HL-60 (cell line): ENCODE data around the gene TK2.

Experiments used
- DNase-seq, 2 experiments: peaks; one replicate each; pipeline ENCODE4 v3.0.0-alpha.2; 2010 to 2020; ENCODE audit warnings: low read depth in 1 of 2, low spot score in 1 of 2
- H3K27ac ChIP-seq: fragments of 250-450 bp; sonication (Bioruptor Pico); replicated peaks from 2 replicates; pipeline ENCODE4 v1.5.1; 2020; ENCODE audit warnings: mild to moderate bottlenecking, moderate library complexity
- H3K27me3 ChIP-seq: fragments of 250-450 bp; sonication (Bioruptor Pico); 2 replicates; pipeline ENCODE4 v1.5.1; 2021; ENCODE audit warnings: mild to moderate bottlenecking, moderate library complexity; ENCODE audit not compliant: insufficient read depth, poor library complexity, severe bottlenecking
- H3K4me3 ChIP-seq: replicated peaks from 2 replicates; pipeline ENCODE4 v1.5.1; 2011; ENCODE audit warnings: mild to moderate bottlenecking, control low read depth, low read length; ENCODE audit not compliant: insufficient read depth
- CTCF ChIP-seq: IDR thresholded peaks from one replicate; pipeline ENCODE4 v1.5.1; 2011; ENCODE audit warnings: low read length, control low read depth, inconsistent platforms; ENCODE audit not compliant: insufficient read depth
- GABPA ChIP-seq: IDR thresholded peaks from 2 replicates; pipeline ENCODE4 v1.6.1; 2012; ENCODE audit warnings: low read depth
- POLR2AphosphoS5 ChIP-seq: IDR thresholded peaks from 2 replicates; pipeline ENCODE4 v1.6.1; 2012; ENCODE audit warnings: low read depth
- REST ChIP-seq: IDR thresholded peaks from 2 replicates; pipeline ENCODE4 v1.6.1; 2012; ENCODE audit warnings: low read depth; ENCODE audit not compliant: insufficient replicate concordance
- SPI1 ChIP-seq: IDR thresholded peaks from 2 replicates; pipeline ENCODE4 v1.6.1; 2012; ENCODE audit warnings: low read depth, mild to moderate bottlenecking, borderline replicate concordance

Gene TK2

GRCh38 chr16:66510711-66511601 lies 39.0 kb downstream of the TK2 start:
- Histone ChIP-seq H3K4me3 (no peak overlapping the region), H3K27ac (no peak overlapping the region), H3K27me3 (no peaks in the 10 kb centered on the region)
- TF ChIP-seq GABPA (no peak), POLR2AphosphoS5 (no peak), REST (no peak), SPI1 (no peak), CTCF (no peak)
- no peak for DNase-seq

GRCh38 chr16:66510298-66510697 lies 39.6 kb downstream of the TK2 start:
- Histone ChIP-seq H3K4me3 (no peak overlapping the region), H3K27ac (no peak overlapping the region), H3K27me3 (no peaks in the 10 kb centered on the region)
- DNase-seq: no peak
- TF ChIP-seq SPI1 (no peak), REST (no peak), GABPA (no peak), POLR2AphosphoS5 (no peak)

- no peak overlapping the region for H3K4me3 ChIP-seq
- H3K27ac ChIP-seq: no peak overlapping the region
- no peaks in the 10 kb centered on the region for H3K27me3 ChIP-seq
- no peak for DNase-seq
- TF ChIP-seq SPI1 (no peak), REST (no peak), POLR2AphosphoS5 (no peak), GABPA (no peak), CTCF (no peak)
These were observed 40.3 kb downstream of the TK2 start for GRCh38 chr16:66509576-66509975.
